DMS 273 (cell line): Measurements from ENCODE around the gene DDIT3.

Experiments
- DNase-seq: peaks from one replicate; lab custom pipeline; 2025; ENCODE audit not compliant: unreplicated experiment; lab: John Stamatoyannopoulos, UW

The DDIT3 gene

GRCh38 chr12:57470286-57470969, 49.9 kb downstream of the DDIT3 start:
- DNase-seq, result no peak

GRCh38 chr12:57469296-57470164, 50.8 kb downstream of the DDIT3 start:
- no peak for DNase-seq

GRCh38 chr12:57467915-57468314, 52.4 kb downstream of the DDIT3 start:
- DNase-seq, result no peak

GRCh38 chr12:57467212-57467874, 53.0 kb downstream of the DDIT3 start:
- no peak for DNase-seq
